HepG2 (cell line): ENCODE data around the gene DDX49. TPM values are rescaled to one million over a fixed set of nuclear protein-coding genes. Genes with fewer than 3 reads are reported as not detected.

ENCODE experiments used
- ATAC-seq: fragments of 200-7000 bp; cut with Tn5 transposase; 3 replicates; pipeline ENCODE4 v1.9.1; 2020; ENCODE audit warnings: mild to moderate bottlenecking, moderate library complexity
- BruUV-seq: library from RNA; stranded (reverse); fragments of 400-500 nt; replicated peaks from 2 replicates; lab custom pipeline; 2021; lab: Mats Ljungman, UMichigan
- CTCF ChIA-PET: fragments of 300-600 bp; formaldehyde crosslinking; extraction: SDS; loops from one replicate; lab custom pipeline; 2021; ENCODE audit warnings: low total read pairs, inconsistent platforms, low intra/inter-chr PET ratio; lab: Yijun Ruan, JAX
- POLR2A ChIA-PET: fragments of 350-600 bp; sonication (Branson Sonifier 250); formaldehyde crosslinking; loops from one replicate; lab custom pipeline; 2020; ENCODE audit warnings: antibody characterized with exemption, inconsistent platforms; lab: Yijun Ruan, JAX
- DNase-seq: peaks from one replicate; pipeline ENCODE4 v3.0.0-alpha.2; 2015; ENCODE audit warnings: low spot score
- FAIRE-seq: peaks from 3 replicates; lab custom pipeline; 2011; peaks lifted over from hg19 to GRCh38; lab: Jason Lieb, UNC
- H2AFZ ChIP-seq: one replicate; pipeline ENCODE4 v1.6.1; 2011; ENCODE audit warnings: low read length, inconsistent platforms
- H3K27ac ChIP-seq: fragments of 300-600 bp; 3 replicates; pipeline ENCODE4 v1.8.0; 2011; ENCODE audit warnings: mixed run types, mild to moderate bottlenecking, mixed read lengths, low read length, inconsistent platforms; ENCODE audit not compliant: insufficient read depth; ENCODE audit errors: extremely low read length
- H3K27me3 ChIP-seq, 2 experiments: fragments of 200-600 bp in 1 of 2; 2 replicates in 1 of 2; 3 replicates in 1 of 2; pipeline versions ENCODE4 v1.6.0 to v1.8.0; 2011; ENCODE audit warnings: low read length in 2 of 2, mild to moderate bottlenecking in 2 of 2, moderate library complexity in 2 of 2, inconsistent platforms in 1 of 2; ENCODE audit not compliant: insufficient read depth in 2 of 2, control insufficient read depth in 1 of 2
- H3K36me3 ChIP-seq, 2 experiments: fragments of 200-600 bp in 1 of 2; replicated peaks in 1 of 2; 2 replicates in 1 of 2; 3 replicates in 1 of 2; pipeline versions ENCODE4 v1.5.1 to v1.8.0; 2011; ENCODE audit warnings: low read length in 2 of 2, inconsistent platforms in 1 of 2; ENCODE audit not compliant: insufficient read depth in 2 of 2, control insufficient read depth in 1 of 2
- H3K4me1 ChIP-seq: 2 replicates; pipeline ENCODE4 v1.5.1; 2012; ENCODE audit warnings: low read length, inconsistent platforms; ENCODE audit not compliant: insufficient read depth
- H3K4me2 ChIP-seq: 2 replicates; pipeline ENCODE4 v1.6.0; 2011; ENCODE audit warnings: low read depth, low read length, inconsistent platforms
- H3K4me3 ChIP-seq, 3 experiments: fragments of 200-600 bp in 1 of 3; sonication (generic), shearing (Covaris generic) in 1 of 3; replicated peaks in 1 of 3; 2 replicates each; pipeline ENCODE4 v1.5.1; 2011 to 2016; ENCODE audit warnings: low read length in 3 of 3, inconsistent platforms in 2 of 3, low read depth in 2 of 3, mild to moderate bottlenecking in 2 of 3, control low read depth in 1 of 3, mixed read lengths in 1 of 3; ENCODE audit not compliant: insufficient read depth in 1 of 3
- H3K79me2 ChIP-seq: one replicate; pipeline ENCODE4 v1.6.1; 2011; ENCODE audit warnings: low read length, inconsistent platforms; ENCODE audit not compliant: insufficient read depth
- H3K9ac ChIP-seq: 2 replicates; pipeline ENCODE4 v1.6.0; 2011; ENCODE audit warnings: mild to moderate bottlenecking, low read depth, low read length, inconsistent platforms; ENCODE audit not compliant: insufficient read depth
- H3K9me3 ChIP-seq: 2 replicates; pipeline ENCODE4 v1.5.1; 2012; ENCODE audit warnings: mild to moderate bottlenecking, low read length
- H4K20me1 ChIP-seq: 2 replicates; pipeline ENCODE4 v1.6.0; 2011; ENCODE audit warnings: inconsistent platforms, mild to moderate bottlenecking, low read length, moderate library complexity; ENCODE audit not compliant: insufficient read depth
- CBX1 ChIP-seq: IDR thresholded peaks from one replicate; pipeline ENCODE4 v1.6.1; 2016; ENCODE audit warnings: antibody characterized with exemption, low read depth
- IRF2 ChIP-seq: IDR thresholded peaks from 2 replicates; pipeline ENCODE4 v1.6.1; 2018; ENCODE audit warnings: missing genetic modification reagents, missing compliant biosample characterization
- KDM2A ChIP-seq: sonication (generic); formaldehyde crosslinking; IDR thresholded peaks from 2 replicates; pipeline ENCODE4 v1.4.0; 2020; ENCODE audit warnings: low read depth, missing genetic modification reagents, borderline replicate concordance
- NR3C1 ChIP-seq: sonication (generic); formaldehyde crosslinking; IDR thresholded peaks from 2 replicates; pipeline ENCODE4 v1.4.0; 2020; ENCODE audit warnings: missing genetic modification reagents
- RXRA ChIP-seq: sonication (generic); formaldehyde crosslinking; IDR thresholded peaks from 2 replicates; pipeline ENCODE4 v1.5.1; 2020; ENCODE audit warnings: missing genetic modification reagents
- SP1 ChIP-seq, 2 experiments: fragments of 450-650 bp in 1 of 2; sonication (generic) in 1 of 2; formaldehyde crosslinking in 1 of 2; IDR thresholded peaks; 2 replicates each; pipeline versions ENCODE4 v1.4.0 to v1.6.1; 2016 to 2020; ENCODE audit warnings: missing genetic modification reagents in 1 of 2
- ZMAT3 ChIP-seq: sonication (generic); formaldehyde crosslinking; conservative IDR thresholded peaks from 2 replicates; pipeline ENCODE4 v1.7.0; 2021; ENCODE audit warnings: missing genetic modification reagents
- ZNF205 ChIP-seq: IDR thresholded peaks from 2 replicates; pipeline ENCODE4 v1.6.1; 2018; ENCODE audit warnings: missing biosample characterization, missing genetic modification reagents
- ZNF557 ChIP-seq: sonication (generic); formaldehyde crosslinking; IDR thresholded peaks from 2 replicates; pipeline ENCODE4 v1.4.0; 2020; ENCODE audit warnings: missing genetic modification reagents
- ZNF772 ChIP-seq: sonication (generic); formaldehyde crosslinking; IDR thresholded peaks from 2 replicates; pipeline ENCODE4 v1.5.0; 2020; ENCODE audit warnings: mild to moderate bottlenecking, missing genetic modification reagents
- ZNF878 ChIP-seq: sonication (generic); formaldehyde crosslinking; IDR thresholded peaks from 2 replicates; pipeline ENCODE4 v1.8.1; 2023; ENCODE audit warnings: mild to moderate bottlenecking, missing genetic modification reagents, moderate library complexity
- WGBS: methylation state at CpG from one replicate; pipeline ENCODE4 v1.1.6; 2017; ENCODE audit warnings: low lambda C conversion rate; 5-methylcytosine and 5-hydroxymethylcytosine counted together
- in situ Hi-C: cut with HindIII; loops from 2 replicates; pipeline ENCODE4 v1.10.0; 2017; ENCODE audit warnings: low pct_unique_long_range_greater_than_20kb; ENCODE audit not compliant: extremely low pct_ligation_motif_present
- intact Hi-C: fragments of 100-400 bp; cut with micrococcal nuclease; formaldehyde crosslinking; loops from one replicate; pipeline ENCODE4 v1.10.0; 2022; ENCODE audit not compliant: unreplicated experiment
- polyA plus RNA-seq, 8 experiments: library from polyadenylated mRNA; depleted of rRNA in 3 of 8; stranded (reverse) in 7 of 8; unstranded in 1 of 8; fragments of >200 nt; fragmentation: Illumina TruSeq in 4 of 8; extraction: Trizol in 4 of 8; gene quantifications; 2 replicates each; pipeline versions ENCODE4 v1.2.1 to v1.2.3, GENCODE V29; 2011 to 2016; ENCODE audit warnings: low read depth in 4 of 8, missing spikeins in 1 of 8, mixed read lengths in 1 of 8; ENCODE audit not compliant: insufficient read depth in 1 of 8
- total RNA-seq, 5 experiments: library from RNA; depleted of rRNA; stranded (reverse); fragments of >200 nt; fragmentation: Illumina TruSeq; extraction: Trizol; gene quantifications; 2 replicates each; pipeline ENCODE4 v1.2.3, GENCODE V29; 2016; ENCODE audit warnings: low read depth in 1 of 5
- TF ChIP-seq, protein P1 (sequence below): sonication (generic); formaldehyde crosslinking; IDR thresholded peaks from 2 replicates; pipeline ENCODE4 v1.9.0; 2022; ENCODE audit warnings: low read depth, missing genetic modification reagents
- TF ChIP-seq, protein P2 (sequence below): sonication (generic); formaldehyde crosslinking; IDR thresholded peaks from 2 replicates; pipeline ENCODE4 v1.5.1; 2020; ENCODE audit warnings: mild to moderate bottlenecking, missing genetic modification reagents, moderate library complexity
- TF ChIP-seq, protein P3 (sequence below): IDR thresholded peaks from 2 replicates; pipeline ENCODE4 v1.6.1; 2016; ENCODE audit warnings: low read depth, missing genetic modification reagents, missing compliant biosample characterization
- TF ChIP-seq, protein P4 (sequence below): sonication (generic); formaldehyde crosslinking; conservative IDR thresholded peaks from 2 replicates; pipeline ENCODE4 v1.8.0; 2022; ENCODE audit warnings: missing genetic modification reagents

Gene DDX49
- total and polyA plus RNA-seq, 2 of the 13 experiments (the other 11 are each of a cell fraction or from before 2014, with no cell fraction given), result 27.0 to 46.2 TPM

DNA sequence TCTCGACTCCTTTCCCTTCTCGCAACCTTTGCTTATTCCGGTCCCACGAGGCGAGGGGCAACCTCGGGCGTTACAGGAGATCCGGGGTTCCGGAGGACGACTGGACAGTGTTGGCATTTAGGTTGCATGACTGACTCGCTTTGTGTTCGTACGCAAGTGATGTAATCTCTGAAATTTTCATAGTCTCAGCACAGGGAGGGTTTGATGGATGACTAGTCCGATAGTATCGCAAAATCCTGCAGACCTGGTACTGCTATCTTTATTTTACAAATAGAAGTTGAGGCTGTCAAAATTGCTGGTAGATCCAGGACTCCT is 342 bp downstream of the DDX49 start:
- H3K27me3 ChIP-seq, result no peaks in the 10 kb centered on the region; a peak in 1 of 5 replicates
- peak overlapping the region; percentile 100 for H3K4me2 ChIP-seq
- no peak for ATAC-seq
- H2AFZ ChIP-seq, result peak overlapping the region; percentile 66
- no peak for FAIRE-seq
- intact Hi-C loops (no loop called here), in situ Hi-C loops (loop anchor here (10.0 kb wide), 1 partner anchor 65 kb away; no protein-coding TSS in a partner anchor)
- peaks cover 44% of the 10 kb centered on the region for H3K79me2 ChIP-seq
- peak overlapping the region; percentile 54 for H3K27ac ChIP-seq
- peak overlapping the region; percentile 89 for H3K9ac ChIP-seq
- ChIA-PET CTCF (no interaction called here), POLR2A (interaction anchor here (0.7 to 2.1 kb wide), 19 partner anchors 8 to 88 kb away, joined by 3 to 17 read pairs (median 4); partner anchors contain the start of genes CERS1 and UPF1)
- DNase-seq, result no peak
- H3K4me1 ChIP-seq, result peaks cover 35% of the 10 kb centered on the region
- BruUV-seq, result TSS peak; percentile 74
- H3K9me3 ChIP-seq, result no peaks in the 10 kb centered on the region
- H3K36me3 ChIP-seq, result peaks cover 16 to 34% of the 10 kb centered on the region in 2 experiments
- peaks cover 28% of the 10 kb centered on the region; the same call in 1 of the 2 replicates for H4K20me1 ChIP-seq
- under 1% methylated on average over 13 of the region's 15 CpGs for WGBS
- peak overlapping the region; percentile 79 to 100 (median 97) for H3K4me3 ChIP-seq
- TF ChIP-seq, protein P1, sequence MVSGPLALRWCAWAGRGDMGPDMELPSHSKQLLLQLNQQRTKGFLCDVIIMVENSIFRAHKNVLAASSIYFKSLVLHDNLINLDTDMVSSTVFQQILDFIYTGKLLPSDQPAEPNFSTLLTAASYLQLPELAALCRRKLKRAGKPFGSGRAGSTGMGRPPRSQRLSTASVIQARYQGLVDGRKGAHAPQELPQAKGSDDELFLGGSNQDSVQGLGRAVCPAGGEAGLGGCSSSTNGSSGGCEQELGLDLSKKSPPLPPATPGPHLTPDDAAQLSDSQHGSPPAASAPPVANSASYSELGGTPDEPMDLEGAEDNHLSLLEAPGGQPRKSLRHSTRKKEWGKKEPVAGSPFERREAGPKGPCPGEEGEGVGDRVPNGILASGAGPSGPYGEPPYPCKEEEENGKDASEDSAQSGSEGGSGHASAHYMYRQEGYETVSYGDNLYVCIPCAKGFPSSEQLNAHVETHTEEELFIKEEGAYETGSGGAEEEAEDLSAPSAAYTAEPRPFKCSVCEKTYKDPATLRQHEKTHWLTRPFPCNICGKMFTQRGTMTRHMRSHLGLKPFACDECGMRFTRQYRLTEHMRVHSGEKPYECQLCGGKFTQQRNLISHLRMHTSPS (CRISPR knock-in tag), result peak; percentile 34; the same call in 1 of the 2 replicates
- TF ChIP-seq SP1 (IDR thresholded peaks at IDR 0.05) (no peak), SP1 (CRISPR knock-in tag; IDR thresholded peaks at IDR 0.05) (no peak), ZNF878 (0 out of 2 replicates have a peak, but pooled peaks have one; percentile 35), IRF2 (CRISPR knock-in tag) (no peak), CBX1 (peak; percentile 1), KDM2A (CRISPR knock-in tag) (peak; percentile 36; the same call in 1 of the 2 replicates), ZMAT3 (0 out of 2 replicates have a peak, but pooled peaks have one; percentile 10), NR3C1 (no peak), RXRA (CRISPR knock-in tag) (no peak), ZNF205 (0 out of 2 replicates have a peak, but pooled peaks have one; percentile 1), ZNF772 (CRISPR knock-in tag) (0 out of 2 replicates have a peak, but pooled peaks have one; percentile 1), ZNF557 (CRISPR knock-in tag) (no peak)
- TF ChIP-seq, protein P2, sequence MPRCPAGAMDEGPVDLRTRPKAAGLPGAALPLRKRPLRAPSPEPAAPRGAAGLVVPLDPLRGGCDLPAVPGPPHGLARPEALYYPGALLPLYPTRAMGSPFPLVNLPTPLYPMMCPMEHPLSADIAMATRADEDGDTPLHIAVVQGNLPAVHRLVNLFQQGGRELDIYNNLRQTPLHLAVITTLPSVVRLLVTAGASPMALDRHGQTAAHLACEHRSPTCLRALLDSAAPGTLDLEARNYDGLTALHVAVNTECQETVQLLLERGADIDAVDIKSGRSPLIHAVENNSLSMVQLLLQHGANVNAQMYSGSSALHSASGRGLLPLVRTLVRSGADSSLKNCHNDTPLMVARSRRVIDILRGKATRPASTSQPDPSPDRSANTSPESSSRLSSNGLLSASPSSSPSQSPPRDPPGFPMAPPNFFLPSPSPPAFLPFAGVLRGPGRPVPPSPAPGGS (CRISPR knock-in tag), result no peak
- TF ChIP-seq, protein P3, sequence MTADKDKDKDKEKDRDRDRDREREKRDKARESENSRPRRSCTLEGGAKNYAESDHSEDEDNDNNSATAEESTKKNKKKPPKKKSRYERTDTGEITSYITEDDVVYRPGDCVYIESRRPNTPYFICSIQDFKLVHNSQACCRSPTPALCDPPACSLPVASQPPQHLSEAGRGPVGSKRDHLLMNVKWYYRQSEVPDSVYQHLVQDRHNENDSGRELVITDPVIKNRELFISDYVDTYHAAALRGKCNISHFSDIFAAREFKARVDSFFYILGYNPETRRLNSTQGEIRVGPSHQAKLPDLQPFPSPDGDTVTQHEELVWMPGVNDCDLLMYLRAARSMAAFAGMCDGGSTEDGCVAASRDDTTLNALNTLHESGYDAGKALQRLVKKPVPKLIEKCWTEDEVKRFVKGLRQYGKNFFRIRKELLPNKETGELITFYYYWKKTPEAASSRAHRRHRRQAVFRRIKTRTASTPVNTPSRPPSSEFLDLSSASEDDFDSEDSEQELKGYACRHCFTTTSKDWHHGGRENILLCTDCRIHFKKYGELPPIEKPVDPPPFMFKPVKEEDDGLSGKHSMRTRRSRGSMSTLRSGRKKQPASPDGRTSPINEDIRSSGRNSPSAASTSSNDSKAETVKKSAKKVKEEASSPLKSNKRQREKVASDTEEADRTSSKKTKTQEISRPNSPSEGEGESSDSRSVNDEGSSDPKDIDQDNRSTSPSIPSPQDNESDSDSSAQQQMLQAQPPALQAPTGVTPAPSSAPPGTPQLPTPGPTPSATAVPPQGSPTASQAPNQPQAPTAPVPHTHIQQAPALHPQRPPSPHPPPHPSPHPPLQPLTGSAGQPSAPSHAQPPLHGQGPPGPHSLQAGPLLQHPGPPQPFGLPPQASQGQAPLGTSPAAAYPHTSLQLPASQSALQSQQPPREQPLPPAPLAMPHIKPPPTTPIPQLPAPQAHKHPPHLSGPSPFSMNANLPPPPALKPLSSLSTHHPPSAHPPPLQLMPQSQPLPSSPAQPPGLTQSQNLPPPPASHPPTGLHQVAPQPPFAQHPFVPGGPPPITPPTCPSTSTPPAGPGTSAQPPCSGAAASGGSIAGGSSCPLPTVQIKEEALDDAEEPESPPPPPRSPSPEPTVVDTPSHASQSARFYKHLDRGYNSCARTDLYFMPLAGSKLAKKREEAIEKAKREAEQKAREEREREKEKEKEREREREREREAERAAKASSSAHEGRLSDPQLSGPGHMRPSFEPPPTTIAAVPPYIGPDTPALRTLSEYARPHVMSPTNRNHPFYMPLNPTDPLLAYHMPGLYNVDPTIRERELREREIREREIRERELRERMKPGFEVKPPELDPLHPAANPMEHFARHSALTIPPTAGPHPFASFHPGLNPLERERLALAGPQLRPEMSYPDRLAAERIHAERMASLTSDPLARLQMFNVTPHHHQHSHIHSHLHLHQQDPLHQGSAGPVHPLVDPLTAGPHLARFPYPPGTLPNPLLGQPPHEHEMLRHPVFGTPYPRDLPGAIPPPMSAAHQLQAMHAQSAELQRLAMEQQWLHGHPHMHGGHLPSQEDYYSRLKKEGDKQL (CRISPR knock-in tag), result no peak
- TF ChIP-seq, protein P4, sequence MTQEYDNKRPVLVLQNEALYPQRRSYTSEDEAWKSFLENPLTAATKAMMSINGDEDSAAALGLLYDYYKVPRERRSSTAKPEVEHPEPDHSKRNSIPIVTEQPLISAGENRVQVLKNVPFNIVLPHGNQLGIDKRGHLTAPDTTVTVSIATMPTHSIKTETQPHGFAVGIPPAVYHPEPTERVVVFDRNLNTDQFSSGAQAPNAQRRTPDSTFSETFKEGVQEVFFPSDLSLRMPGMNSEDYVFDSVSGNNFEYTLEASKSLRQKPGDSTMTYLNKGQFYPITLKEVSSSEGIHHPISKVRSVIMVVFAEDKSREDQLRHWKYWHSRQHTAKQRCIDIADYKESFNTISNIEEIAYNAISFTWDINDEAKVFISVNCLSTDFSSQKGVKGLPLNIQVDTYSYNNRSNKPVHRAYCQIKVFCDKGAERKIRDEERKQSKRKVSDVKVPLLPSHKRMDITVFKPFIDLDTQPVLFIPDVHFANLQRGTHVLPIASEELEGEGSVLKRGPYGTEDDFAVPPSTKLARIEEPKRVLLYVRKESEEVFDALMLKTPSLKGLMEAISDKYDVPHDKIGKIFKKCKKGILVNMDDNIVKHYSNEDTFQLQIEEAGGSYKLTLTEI (CRISPR knock-in tag), result no peak
